ENCODE results near the gene PKDREJ.

Gene PKDREJ

DNA sequence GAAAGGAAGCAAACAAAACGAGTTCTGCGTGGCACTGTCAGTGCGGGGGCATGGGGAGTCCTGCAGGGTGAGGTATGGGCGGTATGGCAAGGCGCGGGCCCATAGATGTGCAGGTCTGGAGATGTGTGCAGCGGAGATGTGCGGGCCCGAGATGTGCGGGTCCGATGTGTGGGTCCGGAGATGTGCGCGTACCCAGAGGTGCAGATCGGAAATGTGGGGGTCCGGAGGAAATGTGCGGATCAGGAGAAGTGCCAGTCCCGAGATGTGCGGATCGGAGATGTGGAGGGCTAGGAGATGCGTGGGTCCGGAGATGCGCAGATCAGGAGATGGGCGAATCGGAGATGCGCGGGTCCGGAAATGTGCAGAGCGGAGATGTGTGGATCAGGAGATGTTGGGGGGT lies 49.0 kb downstream of the PKDREJ start:
- no peak for DNase-seq
- in situ Hi-C loops (cut with HindIII; ENCODE audit: low pct_ligation_motif_present, low pct_unique_long_range_greater_than_20kb, low sequenced_read_pairs), result no loop called here

DNA sequence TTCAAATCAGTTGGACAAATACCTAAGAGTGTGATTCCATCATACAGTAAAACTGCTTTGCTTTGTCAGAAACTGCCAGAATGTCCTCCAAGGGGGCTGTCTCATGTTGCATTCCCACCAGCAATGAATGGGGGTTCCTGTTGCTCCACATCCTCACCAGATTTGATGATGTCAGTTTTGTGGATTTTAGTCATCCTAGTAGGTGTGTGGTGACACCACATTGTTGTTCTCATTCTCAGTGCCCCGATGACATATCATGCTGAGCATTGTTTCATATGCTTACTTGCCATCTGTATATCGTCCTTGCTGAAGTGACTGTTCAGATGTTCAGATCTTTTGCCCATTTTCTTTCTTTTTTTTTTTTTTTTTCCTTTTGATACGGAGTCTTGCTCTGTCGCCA lies 50.1 kb downstream of the PKDREJ start:
- DNase-seq, result no peak
- in situ Hi-C loops (cut with HindIII; ENCODE audit: low pct_ligation_motif_present, low pct_unique_long_range_greater_than_20kb, low sequenced_read_pairs), result no loop called here

DNA sequence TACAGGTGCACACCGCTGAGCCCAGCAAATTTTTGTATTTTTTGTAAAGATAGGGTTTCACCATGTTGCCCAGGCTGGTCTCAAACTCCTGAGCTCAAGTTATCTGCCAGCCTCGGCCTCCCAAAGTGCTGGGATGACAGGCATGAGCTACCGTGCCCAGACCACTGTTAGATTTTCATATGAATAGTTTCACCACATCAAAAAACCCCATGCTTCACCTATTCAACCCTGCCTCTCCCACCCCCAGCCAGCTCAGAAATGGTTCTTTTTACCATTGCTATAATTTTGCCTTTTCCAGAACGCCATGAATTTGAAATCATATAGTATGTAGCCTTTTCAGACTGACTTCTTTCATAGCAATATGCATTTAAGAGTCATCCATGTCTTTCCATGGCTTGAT lies 50.9 kb downstream of the PKDREJ start:
- in situ Hi-C loops (cut with HindIII; ENCODE audit: low pct_ligation_motif_present, low pct_unique_long_range_greater_than_20kb, low sequenced_read_pairs), result no loop called here
- DNase-seq, result no peak

DNA sequence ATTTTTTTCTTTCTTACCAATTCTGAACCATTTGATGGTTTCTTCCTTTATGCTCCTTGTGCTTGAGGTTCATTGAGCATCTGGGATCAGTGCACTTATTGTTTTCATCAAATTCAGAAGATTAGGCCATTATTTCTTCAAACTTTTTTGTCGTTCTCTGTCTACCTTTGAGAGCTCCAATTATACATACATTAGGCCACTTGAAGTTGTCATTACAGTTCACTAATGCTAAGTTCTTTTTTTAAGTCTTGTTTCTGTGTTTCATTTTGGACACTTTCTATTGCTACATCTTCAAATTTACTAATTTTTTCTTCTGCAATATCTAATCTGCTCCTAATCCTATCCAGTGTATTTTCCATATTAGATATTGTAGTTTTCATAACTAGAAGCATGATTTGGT lies 53.9 kb downstream of the PKDREJ start:
- DNase-seq, result no peak
- in situ Hi-C loops (cut with HindIII; ENCODE audit: low pct_ligation_motif_present, low pct_unique_long_range_greater_than_20kb, low sequenced_read_pairs), result no loop called here

Measured in ACHN (cell line).